K562 (cell line): ENCODE data around the gene CERS1. TPM values are rescaled to one million over a fixed set of nuclear protein-coding genes. Genes with fewer than 3 reads are reported as not detected.
A peak's percentile ranks its signal among the peaks of the same experiment; 100 is the strongest.

Source experiments
- BRD9 ChIP-seq: fragments of 450-650 bp; IDR thresholded peaks from 2 replicates; pipeline ENCODE4 v1.6.1; 2018; ENCODE audit warnings: low read depth; ENCODE audit not compliant: partially characterized antibody
- CBX8 ChIP-seq: fragments of 200-600 bp; sonication (generic); IDR thresholded peaks from 2 replicates; pipeline ENCODE4 v1.6.1; 2012; ENCODE audit warnings: borderline replicate concordance, mixed run types, low read depth, mild to moderate bottlenecking, moderate library complexity, mixed read lengths, low read length, control low read depth, inconsistent platforms; ENCODE audit not compliant: poor library complexity, severe bottlenecking; ENCODE audit errors: extremely low read depth
- ETV5 ChIP-seq: sonication (generic); formaldehyde crosslinking; IDR thresholded peaks from 2 replicates; pipeline ENCODE4 v1.4.0; 2020; ENCODE audit warnings: low read depth, mild to moderate bottlenecking, missing genetic modification reagents
- GATAD2A ChIP-seq: fragments of 450-650 bp; IDR thresholded peaks from 2 replicates; pipeline ENCODE4 v1.6.1; 2017
- HIVEP1 ChIP-seq: fragments of 250-450 bp; sonication (Bioruptor Pico); IDR thresholded peaks from 2 replicates; pipeline ENCODE4 v1.4.0; 2020; ENCODE audit warnings: mild to moderate bottlenecking
- HNRNPLL ChIP-seq: fragments of 200-400 bp; formaldehyde crosslinking; IDR thresholded peaks from 2 replicates; pipeline ENCODE4 v1.6.1; 2017; ENCODE audit warnings: low read length, low read depth, mild to moderate bottlenecking; ENCODE audit not compliant: poor library complexity, severe bottlenecking
- MYBL2 ChIP-seq, 2 experiments: fragments of 450-650 bp in 1 of 2; sonication (generic) in 1 of 2; formaldehyde crosslinking in 1 of 2; IDR thresholded peaks; 2 replicates each; pipeline versions ENCODE4 v1.6.1 to v1.8.1; 2017 to 2022; ENCODE audit warnings: borderline replicate concordance in 1 of 2, inconsistent platforms in 1 of 2, low read depth in 1 of 2, mild to moderate bottlenecking in 1 of 2, missing genetic modification reagents in 1 of 2, moderate library complexity in 1 of 2
- NR2C2 ChIP-seq, 2 experiments: fragments of 200-800 bp in 1 of 2; sonication (Bioruptor generic) in 1 of 2; sonication (generic) in 1 of 2; formaldehyde crosslinking in 1 of 2; IDR thresholded peaks; 2 replicates each; pipeline versions ENCODE4 v1.6.1 to v1.8.0; 2016 to 2022; ENCODE audit warnings: mild to moderate bottlenecking in 1 of 2, missing compliant biosample characterization in 1 of 2, missing genetic modification characterization in 1 of 2, missing genetic modification reagents in 1 of 2
- SMARCB1 ChIP-seq: IDR thresholded peaks from 2 replicates; pipeline ENCODE4 v1.6.1; 2011; ENCODE audit warnings: improper control_type of control experiment, low read depth; ENCODE audit not compliant: insufficient read length
- SMARCC2 ChIP-seq: fragments of 450-650 bp; IDR thresholded peaks from 2 replicates; pipeline ENCODE4 v1.6.1; 2017; ENCODE audit warnings: antibody characterized with exemption, moderate library complexity, mild to moderate bottlenecking, low read depth
- TCF7 ChIP-seq: sonication (generic); IDR thresholded peaks from 2 replicates; pipeline ENCODE4 v1.6.1; 2016; ENCODE audit warnings: antibody characterized with exemption, borderline replicate concordance
- ZHX1 ChIP-seq: fragments of 150-350 bp; conservative IDR thresholded peaks from 2 replicates; pipeline ENCODE4 v1.6.1; 2014; ENCODE audit warnings: low read length
- ZNF318 ChIP-seq, 2 experiments: fragments of 450-650 bp; IDR thresholded peaks; 2 replicates each; pipeline ENCODE4 v1.6.1; 2016; ENCODE audit warnings: mild to moderate bottlenecking in 2 of 2, borderline replicate concordance in 1 of 2, low read depth in 1 of 2, moderate library complexity in 1 of 2
- ZNF384 ChIP-seq: IDR thresholded peaks from 2 replicates; pipeline ENCODE4 v1.6.1; 2012; ENCODE audit warnings: low read depth, low read length, improper control_type of control experiment
- ZNF41 ChIP-seq: fragments of 250-450 bp; sonication (Bioruptor Pico); conservative IDR thresholded peaks from 2 replicates; pipeline ENCODE4 v1.4.0; 2020; ENCODE audit warnings: mild to moderate bottlenecking
- polyA plus RNA-seq, 8 experiments: library from polyadenylated mRNA; depleted of rRNA in 4 of 8; stranded (reverse) in 5 of 8; unstranded in 3 of 8; fragments of >200 nt; fragmentation: Nextera tagmentation in 2 of 8; fragmentation: Illumina TruSeq in 1 of 8; extraction: Ambion mirVana in 2 of 8; extraction: Trizol in 1 of 8; gene quantifications; 2 replicates each; pipeline versions ENCODE4 v1.2.1 to v1.2.3, GENCODE V29; 2011 to 2014; ENCODE audit warnings: inconsistent platforms in 1 of 8, missing spikeins in 1 of 8
- total RNA-seq, 7 experiments: library from RNA; depleted of rRNA in 6 of 7; stranded (reverse); fragments of >200 nt in 6 of 7; fragmentation: Illumina TruSeq in 2 of 7; extraction: Trizol in 2 of 7; gene quantifications; 2 replicates each; pipeline versions ENCODE4 v1.2.1 to v1.2.3, GENCODE V29; 2011 to 2021; ENCODE audit warnings: low replicate concordance in 1 of 7

The CERS1 gene
- total and polyA plus RNA-seq, 9 of the 15 experiments (the other 6 are each of a cell fraction or from before 2014, with no cell fraction given) = 0.33 to 1.5 (median 0.86) TPM; not detected in 2

GRCh38 chr19:18919086-18919899 is 23.3 kb upstream of the CERS1 start, which contains the start of the genes COPE and DDX49 (continued):
- TF ChIP-seq ZNF318 (IDR thresholded peaks at IDR 0.05; ENCODE audit: borderline replicate concordance in 1 of 2, low read depth in 1 of 2) = no peak
- TF ChIP-seq BRD9 = no peak
- TF ChIP-seq CBX8 = no peak
- TF ChIP-seq SMARCC2 = no peak
- no peak for TF ChIP-seq ZNF41 (CRISPR knock-in tag)
- no peak for TF ChIP-seq SMARCB1
- no peak for TF ChIP-seq NR2C2 (CRISPR knock-in tag; IDR thresholded peaks at IDR 0.05)
- TF ChIP-seq NR2C2 (tag; IDR thresholded peaks at IDR 0.05) = peak; percentile 89
- TF ChIP-seq MYBL2 (IDR thresholded peaks at IDR 0.05; ENCODE audit: low read depth) = no peak
- TF ChIP-seq MYBL2 (CRISPR knock-in tag; IDR thresholded peaks at IDR 0.05; ENCODE audit: borderline replicate concordance) = no peak
- TF ChIP-seq ZHX1 = no peak
- no peak for TF ChIP-seq HIVEP1
- TF ChIP-seq GATAD2A = no peak
- TF ChIP-seq TCF7 = no peak
- TF ChIP-seq HNRNPLL = peak; percentile 54
- peak; percentile 83; the same call in 1 of the 2 replicates for TF ChIP-seq ETV5 (CRISPR knock-in tag)
- no peak for TF ChIP-seq ZNF384
